ENCODE measurements around the gene GJC1. TPM values are rescaled to one million over a fixed set of nuclear protein-coding genes. Genes with fewer than 3 reads are reported as not detected.

Gene GJC1
- total and polyA plus RNA-seq, 2 donors (not counting 3 experiments of a cell fraction or from before 2014, with no cell fraction given) = 13.8 to 39.7 TPM

- Histone ChIP-seq H3K4me1 (ENCODE audit: control insufficient read depth, extremely low read depth, insufficient read depth, low read length) (no peaks in the 10 kb centered on the region), H3K9me1 (replicated peaks; ENCODE audit: control insufficient read depth, extremely low read depth, insufficient read depth, low read length) (no peaks in the 10 kb centered on the region), H3K9ac (replicated peaks; ENCODE audit: extremely low read depth, insufficient read depth, low read length) (no peak overlapping the region), H3K4me2 (ENCODE audit: insufficient read depth, low read length) (no peak overlapping the region), H3K27me3 (ENCODE audit: control insufficient read depth in 2 of 2, insufficient read depth in 2 of 2, low read length in 2 of 2) (no peaks in the 10 kb centered on the region), H3K79me2 (ENCODE audit: control insufficient read depth, insufficient read depth, low read length) (peaks cover 12% of the 10 kb centered on the region), H2AFZ (ENCODE audit: low read depth, low read length) (no peak overlapping the region), H3K27ac (ENCODE audit: insufficient read depth, low read depth, low read length) (no peak overlapping the region), H3K4me3 (replicated peaks in 1 of 3; ENCODE audit: insufficient read depth in 1 of 3, low read depth in 1 of 3, low read length in 3 of 3) (no peak overlapping the region), H4K20me1 (replicated peaks; ENCODE audit: control insufficient read depth, extremely low read depth, insufficient read depth, low read length) (peaks cover 2% of the 10 kb centered on the region), H3K36me3 (ENCODE audit: control insufficient read depth in 2 of 2, extremely low read depth in 1 of 2, insufficient read depth in 2 of 2, low read length in 2 of 2) (peaks cover 13 to 15% of the 10 kb centered on the region in 2 experiments), H3K9me3 (replicated peaks; ENCODE audit: control insufficient read depth, insufficient read depth, low read length) (no peaks in the 10 kb centered on the region)
- TF ChIP-seq POLR2A (IDR thresholded peaks at IDR 0.05; ENCODE audit: low read depth, low read length) (no peak), GATA2 (IDR thresholded peaks at IDR 0.05; ENCODE audit: insufficient read depth, insufficient read length, low read depth, low read length) (no peak), POLR2AphosphoS5 (IDR thresholded peaks at IDR 0.05; ENCODE audit: insufficient read depth, low read depth, low read length) (no peak), MAX (IDR thresholded peaks at IDR 0.05; ENCODE audit: insufficient read depth, insufficient read length) (no peak), CTCF (IDR thresholded peaks at IDR 0.05; ENCODE audit: extremely low read depth in 1 of 2, insufficient read depth in 1 of 2, low read depth in 1 of 2, low read length in 2 of 2) (no peak), MYC (IDR thresholded peaks at IDR 0.05; ENCODE audit: low read depth, low read length) (no peak), JUN (IDR thresholded peaks at IDR 0.05; ENCODE audit: borderline replicate concordance, insufficient read depth, insufficient read length, low read depth) (no peak), EZH2 (IDR thresholded peaks at IDR 0.05; ENCODE audit: borderline replicate concordance, low read depth, low read length, severe bottlenecking) (no peak), FOS (IDR thresholded peaks at IDR 0.05; ENCODE audit: borderline replicate concordance, insufficient read depth, low read length) (no peak)
- intact Hi-C loops (cut with micrococcal nuclease) (no loop called here), dilution Hi-C loops (cut with MboI; ENCODE audit: extremely low pct_ligation_motif_present, low sequenced_read_pairs) (no loop called here)
- FAIRE-seq (no peak), DNase-seq (ENCODE audit: low read depth, low spot score) (no peak)
- CTCF ChIA-PET = no interaction called here
- POLR2A ChIA-PET = no interaction called here
- no TSS peak for BruUV-seq (replicated peaks)
These were observed 25.6 kb downstream of the GJC1 start for GRCh38 chr17:44804302-44805089.
